GM12878 (cell line): ENCODE measurements around the gene ENO2. TPM values are rescaled to one million over a fixed set of nuclear protein-coding genes. Genes with fewer than 3 reads are reported as not detected.
A peak's percentile ranks its signal among the peaks of the same experiment; 100 is the strongest.

Source experiments
- BACH1 ChIP-seq: fragments of 450-650 bp; IDR thresholded peaks from 2 replicates; pipeline ENCODE4 v1.6.1; 2017; ENCODE audit warnings: mild to moderate bottlenecking, borderline replicate concordance
- CHD4 ChIP-seq: fragments of 200-600 bp; sonication (generic); IDR thresholded peaks from 2 replicates; pipeline ENCODE4 v1.6.1; 2016; ENCODE audit warnings: mild to moderate bottlenecking
- EED ChIP-seq: sonication (generic); IDR thresholded peaks from 2 replicates; pipeline ENCODE4 v1.6.1; 2016; ENCODE audit warnings: antibody characterized with exemption, low read depth
- EP300 ChIP-seq, 2 experiments: fragments of 150-350 bp in 1 of 2; IDR thresholded peaks; 2 replicates each; pipeline ENCODE4 v1.6.1; 2011 to 2012; ENCODE audit warnings: low read depth in 2 of 2, low read length in 2 of 2, borderline replicate concordance in 1 of 2, improper control_type of control experiment in 1 of 2, inconsistent platforms in 1 of 2; ENCODE audit not compliant: control insufficient read depth in 1 of 2
- ETV6 ChIP-seq, 2 experiments: fragments of 450-650 bp in 1 of 2; IDR thresholded peaks in 1 of 2; conservative IDR thresholded peaks in 1 of 2; 2 replicates each; pipeline ENCODE4 v1.6.1; 2014; ENCODE audit warnings: antibody characterized with exemption in 1 of 2, borderline replicate concordance in 1 of 2, low read depth in 1 of 2, mild to moderate bottlenecking in 1 of 2, moderate library complexity in 1 of 2
- EZH2 ChIP-seq: IDR thresholded peaks from 2 replicates; pipeline ENCODE4 v1.6.1; 2012; ENCODE audit warnings: low read depth, mild to moderate bottlenecking, control low read depth, inconsistent platforms, low read length, borderline replicate concordance; ENCODE audit not compliant: control insufficient read depth
- HDAC2 ChIP-seq: fragments of 200-600 bp; sonication (generic); IDR thresholded peaks from 2 replicates; pipeline ENCODE4 v1.6.1; 2017
- HDGF ChIP-seq: fragments of 450-650 bp; IDR thresholded peaks from 2 replicates; pipeline ENCODE4 v1.6.1; 2016; ENCODE audit warnings: antibody characterized with exemption
- POLR2A ChIP-seq: IDR thresholded peaks from 2 replicates; pipeline ENCODE4 v1.6.1; 2011; ENCODE audit warnings: low read depth, mild to moderate bottlenecking, low read length
- SIN3A ChIP-seq: IDR thresholded peaks from 2 replicates; pipeline ENCODE4 v1.6.1; 2012; ENCODE audit warnings: low read depth, low read length, improper control_type of control experiment
- SMAD1 ChIP-seq: fragments of 450-650 bp; IDR thresholded peaks from 2 replicates; pipeline ENCODE4 v1.6.1; 2018; ENCODE audit warnings: mild to moderate bottlenecking, low read depth; ENCODE audit not compliant: partially characterized antibody
- TAF1 ChIP-seq: IDR thresholded peaks from 2 replicates; pipeline ENCODE4 v1.6.1; 2011; ENCODE audit warnings: mild to moderate bottlenecking, low read depth, low read length, borderline replicate concordance
- ZNF622 ChIP-seq: fragments of 450-650 bp; IDR thresholded peaks from 2 replicates; pipeline ENCODE4 v1.6.1; 2017; ENCODE audit warnings: mild to moderate bottlenecking, inconsistent platforms
- ZZZ3 ChIP-seq: IDR thresholded peaks from 2 replicates; pipeline ENCODE4 v1.6.1; 2011; ENCODE audit warnings: low read depth; ENCODE audit not compliant: control insufficient read depth, insufficient read length
- polyA plus RNA-seq, 11 experiments: library from polyadenylated mRNA; depleted of rRNA in 4 of 11; unstranded in 6 of 11; stranded (reverse) in 5 of 11; fragments of >200 nt; fragmentation: Nextera tagmentation in 4 of 11; fragmentation: Illumina TruSeq in 1 of 11; extraction: Ambion mirVana in 4 of 11; extraction: Trizol in 1 of 11; gene quantifications; 1 replicate in 1 of 11; 2 replicates in 10 of 11; pipeline versions ENCODE4 v1.2.1 to v1.2.3, GENCODE V29; 2011 to 2016; ENCODE audit warnings: inconsistent platforms in 2 of 11, missing spikeins in 2 of 11, low read depth in 1 of 11
- total RNA-seq, 4 experiments: library from RNA; depleted of rRNA in 3 of 4; stranded (reverse); fragments of >200 nt in 3 of 4; fragmentation: Illumina TruSeq in 1 of 4; extraction: Trizol in 1 of 4; gene quantifications; 2 replicates each; pipeline versions ENCODE4 v1.2.1 to v1.2.3, GENCODE V29; 2013 to 2021
- TF ChIP-seq, protein P1 (sequence below): fragments of 450-650 bp; IDR thresholded peaks from 2 replicates; pipeline ENCODE4 v1.6.1; 2018; ENCODE audit warnings: borderline replicate concordance, mild to moderate bottlenecking; ENCODE audit not compliant: partially characterized antibody
- TF ChIP-seq, protein P2 (sequence below): IDR thresholded peaks from 2 replicates; pipeline ENCODE4 v1.6.1; 2012; ENCODE audit warnings: low read depth, low read length, improper control_type of control experiment
- TF ChIP-seq, protein P3 (sequence below): fragments of 150-350 bp; IDR thresholded peaks from 2 replicates; pipeline ENCODE4 v1.6.1; 2014; ENCODE audit warnings: mild to moderate bottlenecking, low read depth, low read length
- TF ChIP-seq, protein P4 (sequence below): IDR thresholded peaks from 2 replicates; pipeline ENCODE4 v1.6.1; 2011; ENCODE audit warnings: low read depth, low read length, improper control_type of control experiment, borderline replicate concordance
- TF ChIP-seq, protein P5 (sequence below): fragments of 450-650 bp; IDR thresholded peaks from 2 replicates; pipeline ENCODE4 v1.6.1; 2016; ENCODE audit warnings: mild to moderate bottlenecking
- TF ChIP-seq, protein P6 (sequence below): fragments of 450-650 bp; IDR thresholded peaks from 2 replicates; pipeline ENCODE4 v1.6.1; 2017; ENCODE audit warnings: mild to moderate bottlenecking

ENO2 gene
- total and polyA plus RNA-seq, 10 of the 15 experiments (the other 5 are each of a cell fraction or from before 2014, with no cell fraction given), result 24.8 to 196 (median 43.1) TPM

DNA sequence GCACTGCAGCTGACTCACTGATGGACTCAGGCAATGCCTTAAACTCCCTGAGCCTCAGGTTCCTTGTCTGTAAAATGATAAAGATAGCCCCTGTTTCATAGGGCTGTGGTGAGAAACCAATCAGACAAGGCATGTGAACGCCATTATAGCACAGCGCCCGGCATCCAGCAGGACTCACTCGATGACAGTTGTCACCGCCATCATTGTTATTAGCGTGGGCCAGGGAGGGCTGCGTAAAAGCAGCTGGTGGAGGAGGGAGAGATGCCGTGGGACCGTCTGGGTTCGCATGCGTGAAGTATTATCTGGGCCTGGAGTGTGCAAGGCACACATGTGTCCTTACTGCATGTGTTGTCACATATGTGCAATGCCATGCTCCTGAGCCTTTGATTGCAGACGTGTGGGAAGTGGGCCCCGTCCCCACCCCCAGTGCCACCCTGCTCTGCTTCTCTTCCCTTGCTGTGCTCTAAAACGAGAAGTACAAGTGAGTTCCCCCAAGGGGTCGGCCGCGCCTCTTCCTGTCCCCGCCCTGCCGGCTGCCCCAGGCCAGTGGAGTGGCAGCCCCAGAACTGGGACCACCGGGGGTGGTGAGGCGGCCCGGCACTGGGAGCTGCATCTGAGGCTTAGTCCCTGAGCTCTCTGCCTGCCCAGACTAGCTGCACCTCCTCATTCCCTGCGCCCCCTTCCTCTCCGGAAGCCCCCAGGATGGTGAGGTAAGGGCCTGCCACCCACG, 36.6 kb downstream of the ENO2 start, which contains the start of gene PTPN6 (continued):
- TF ChIP-seq, protein P1, sequence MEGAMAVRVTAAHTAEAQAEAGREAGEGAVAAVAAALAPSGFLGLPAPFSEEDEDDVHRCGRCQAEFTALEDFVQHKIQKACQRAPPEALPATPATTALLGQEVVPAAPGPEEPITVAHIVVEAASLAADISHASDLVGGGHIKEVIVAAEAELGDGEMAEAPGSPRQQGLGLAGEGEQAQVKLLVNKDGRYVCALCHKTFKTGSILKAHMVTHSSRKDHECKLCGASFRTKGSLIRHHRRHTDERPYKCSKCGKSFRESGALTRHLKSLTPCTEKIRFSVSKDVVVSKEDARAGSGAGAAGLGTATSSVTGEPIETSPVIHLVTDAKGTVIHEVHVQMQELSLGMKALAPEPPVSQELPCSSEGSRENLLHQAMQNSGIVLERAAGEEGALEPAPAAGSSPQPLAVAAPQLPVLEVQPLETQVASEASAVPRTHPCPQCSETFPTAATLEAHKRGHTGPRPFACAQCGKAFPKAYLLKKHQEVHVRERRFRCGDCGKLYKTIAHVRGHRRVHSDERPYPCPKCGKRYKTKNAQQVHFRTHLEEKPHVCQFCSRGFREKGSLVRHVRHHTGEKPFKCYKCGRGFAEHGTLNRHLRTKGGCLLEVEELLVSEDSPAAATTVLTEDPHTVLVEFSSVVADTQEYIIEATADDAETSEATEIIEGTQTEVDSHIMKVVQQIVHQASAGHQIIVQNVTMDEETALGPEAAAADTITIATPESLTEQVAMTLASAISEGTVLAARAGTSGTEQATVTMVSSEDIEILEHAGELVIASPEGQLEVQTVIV, result no peak
- TF ChIP-seq ZNF622 (no peak), ZZZ3 (no peak), TAF1 (peak; percentile 79; the same call in 1 of the 2 replicates), HDGF (peak; percentile 69; the same call in 1 of the 2 replicates), BACH1 (no peak; the same call in 1 of the 2 replicates), SIN3A (peak; percentile 74; the same call in 1 of the 2 replicates), EP300 (IDR thresholded peaks at IDR 0.05; ENCODE audit: borderline replicate concordance in 1 of 2, control insufficient read depth in 1 of 2, low read depth in 2 of 2, low read length in 2 of 2) (no peak), ETV6 (conservative IDR thresholded peaks at IDR 0.05 in 1 of 2, IDR thresholded peaks at IDR 0.05 in 1 of 2; ENCODE audit: borderline replicate concordance in 1 of 2, low read depth in 1 of 2) (no peak; a peak in 1 of 4 replicates), EED (peak; percentile 43), EZH2 (no peak), POLR2A (no peak), SMAD1 (no peak), CHD4 (no peak), HDAC2 (no peak)
- TF ChIP-seq, protein P2, sequence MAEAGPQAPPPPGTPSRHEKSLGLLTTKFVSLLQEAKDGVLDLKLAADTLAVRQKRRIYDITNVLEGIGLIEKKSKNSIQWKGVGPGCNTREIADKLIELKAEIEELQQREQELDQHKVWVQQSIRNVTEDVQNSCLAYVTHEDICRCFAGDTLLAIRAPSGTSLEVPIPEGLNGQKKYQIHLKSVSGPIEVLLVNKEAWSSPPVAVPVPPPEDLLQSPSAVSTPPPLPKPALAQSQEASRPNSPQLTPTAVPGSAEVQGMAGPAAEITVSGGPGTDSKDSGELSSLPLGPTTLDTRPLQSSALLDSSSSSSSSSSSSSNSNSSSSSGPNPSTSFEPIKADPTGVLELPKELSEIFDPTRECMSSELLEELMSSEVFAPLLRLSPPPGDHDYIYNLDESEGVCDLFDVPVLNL, result no peak
- TF ChIP-seq, protein P3, sequence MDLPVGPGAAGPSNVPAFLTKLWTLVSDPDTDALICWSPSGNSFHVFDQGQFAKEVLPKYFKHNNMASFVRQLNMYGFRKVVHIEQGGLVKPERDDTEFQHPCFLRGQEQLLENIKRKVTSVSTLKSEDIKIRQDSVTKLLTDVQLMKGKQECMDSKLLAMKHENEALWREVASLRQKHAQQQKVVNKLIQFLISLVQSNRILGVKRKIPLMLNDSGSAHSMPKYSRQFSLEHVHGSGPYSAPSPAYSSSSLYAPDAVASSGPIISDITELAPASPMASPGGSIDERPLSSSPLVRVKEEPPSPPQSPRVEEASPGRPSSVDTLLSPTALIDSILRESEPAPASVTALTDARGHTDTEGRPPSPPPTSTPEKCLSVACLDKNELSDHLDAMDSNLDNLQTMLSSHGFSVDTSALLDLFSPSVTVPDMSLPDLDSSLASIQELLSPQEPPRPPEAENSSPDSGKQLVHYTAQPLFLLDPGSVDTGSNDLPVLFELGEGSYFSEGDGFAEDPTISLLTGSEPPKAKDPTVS, result no peak
- TF ChIP-seq, protein P4, sequence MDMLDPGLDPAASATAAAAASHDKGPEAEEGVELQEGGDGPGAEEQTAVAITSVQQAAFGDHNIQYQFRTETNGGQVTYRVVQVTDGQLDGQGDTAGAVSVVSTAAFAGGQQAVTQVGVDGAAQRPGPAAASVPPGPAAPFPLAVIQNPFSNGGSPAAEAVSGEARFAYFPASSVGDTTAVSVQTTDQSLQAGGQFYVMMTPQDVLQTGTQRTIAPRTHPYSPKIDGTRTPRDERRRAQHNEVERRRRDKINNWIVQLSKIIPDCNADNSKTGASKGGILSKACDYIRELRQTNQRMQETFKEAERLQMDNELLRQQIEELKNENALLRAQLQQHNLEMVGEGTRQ, result no peak
- TF ChIP-seq, protein P5, sequence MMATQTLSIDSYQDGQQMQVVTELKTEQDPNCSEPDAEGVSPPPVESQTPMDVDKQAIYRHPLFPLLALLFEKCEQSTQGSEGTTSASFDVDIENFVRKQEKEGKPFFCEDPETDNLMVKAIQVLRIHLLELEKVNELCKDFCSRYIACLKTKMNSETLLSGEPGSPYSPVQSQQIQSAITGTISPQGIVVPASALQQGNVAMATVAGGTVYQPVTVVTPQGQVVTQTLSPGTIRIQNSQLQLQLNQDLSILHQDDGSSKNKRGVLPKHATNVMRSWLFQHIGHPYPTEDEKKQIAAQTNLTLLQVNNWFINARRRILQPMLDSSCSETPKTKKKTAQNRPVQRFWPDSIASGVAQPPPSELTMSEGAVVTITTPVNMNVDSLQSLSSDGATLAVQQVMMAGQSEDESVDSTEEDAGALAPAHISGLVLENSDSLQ, result peak; percentile 87
- TF ChIP-seq, protein P6, sequence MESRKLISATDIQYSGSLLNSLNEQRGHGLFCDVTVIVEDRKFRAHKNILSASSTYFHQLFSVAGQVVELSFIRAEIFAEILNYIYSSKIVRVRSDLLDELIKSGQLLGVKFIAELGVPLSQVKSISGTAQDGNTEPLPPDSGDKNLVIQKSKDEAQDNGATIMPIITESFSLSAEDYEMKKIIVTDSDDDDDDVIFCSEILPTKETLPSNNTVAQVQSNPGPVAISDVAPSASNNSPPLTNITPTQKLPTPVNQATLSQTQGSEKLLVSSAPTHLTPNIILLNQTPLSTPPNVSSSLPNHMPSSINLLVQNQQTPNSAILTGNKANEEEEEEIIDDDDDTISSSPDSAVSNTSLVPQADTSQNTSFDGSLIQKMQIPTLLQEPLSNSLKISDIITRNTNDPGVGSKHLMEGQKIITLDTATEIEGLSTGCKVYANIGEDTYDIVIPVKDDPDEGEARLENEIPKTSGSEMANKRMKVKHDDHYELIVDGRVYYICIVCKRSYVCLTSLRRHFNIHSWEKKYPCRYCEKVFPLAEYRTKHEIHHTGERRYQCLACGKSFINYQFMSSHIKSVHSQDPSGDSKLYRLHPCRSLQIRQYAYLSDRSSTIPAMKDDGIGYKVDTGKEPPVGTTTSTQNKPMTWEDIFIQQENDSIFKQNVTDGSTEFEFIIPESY, result no peak
